Testis (tissue), 3 donors: ENCODE results near the gene HARS2. TPM values are rescaled to one million over a fixed set of nuclear protein-coding genes. Genes with fewer than 3 reads are reported as not detected.

Experiments
- DNase-seq: peaks from one replicate; pipeline ENCODE4 v3.0.0-alpha.2; 2019
- H3K27ac ChIP-seq, 2 donors: fragments of 200-600 bp; sonication (generic); one replicate each; pipeline ENCODE4 v1.5.1; 2019
- H3K27me3 ChIP-seq: fragments of 200-600 bp; sonication (generic); one replicate; pipeline ENCODE4 v1.5.1; 2019
- H3K36me3 ChIP-seq: fragments of 200-600 bp; sonication (generic); one replicate; pipeline ENCODE4 v1.5.1; 2017; ENCODE audit warnings: low read depth; ENCODE audit errors: missing control alignments
- H3K4me1 ChIP-seq: fragments of 200-600 bp; sonication (generic); one replicate; pipeline ENCODE4 v1.5.1; 2019
- H3K4me3 ChIP-seq, 2 donors: fragments of 200-600 bp; sonication (generic); one replicate each; pipeline ENCODE4 v1.5.1; 2017 to 2019
- H3K9me3 ChIP-seq: fragments of 200-600 bp; sonication (generic); one replicate; pipeline ENCODE4 v1.5.1; 2017
- CTCF ChIP-seq, 3 experiments: fragments of 450-650 bp in 2 of 3; fragments of 200-600 bp in 1 of 3; sonication (generic) in 1 of 3; IDR thresholded peaks; one replicate each; pipeline ENCODE4 v1.5.1; 2016 to 2019; ENCODE audit warnings: antibody characterized with exemption in 3 of 3, mild to moderate bottlenecking in 2 of 3, moderate library complexity in 1 of 3
- POLR2A ChIP-seq: fragments of 450-650 bp; IDR thresholded peaks from one replicate; pipeline ENCODE4 v1.6.1; 2017; ENCODE audit warnings: antibody characterized with exemption, mild to moderate bottlenecking, moderate library complexity
- WGBS, 2 donors: methylation state at CpG; one replicate each; pipeline ENCODE4 v1.1.5; 2018; 5-methylcytosine and 5-hydroxymethylcytosine counted together
- intact Hi-C: fragments of 100-400 bp; cut with DNase I; formaldehyde crosslinking; loops from one replicate; pipeline ENCODE4 v1.15.1; 2023; ENCODE audit warnings: low total_unique reads
- microRNA-seq, 2 donors: library from miRNA; unstranded; fragments of <30 nt; microRNA quantifications; one replicate each; pipeline ENCODE4, GENCODE V29; 2016; ENCODE audit warnings: borderline number of aligned reads in 2 of 2, borderline replicate concordance in 1 of 2
- polyA plus RNA-seq: library from polyadenylated mRNA; stranded (reverse); fragments of 350-450 nt; fragmentation: Illumina TruSeq; extraction: RNeasy Lipid Tissue Mini Kit (QIAGEN cat#74804); gene quantifications from one replicate; pipeline ENCODE4 v1.2.3, GENCODE V29; 2014; ENCODE audit warnings: low read depth, low replicate concordance; ENCODE audit not compliant: insufficient read depth
- small RNA-seq, 2 donors: library from RNA; depleted of rRNA; stranded (forward); fragments of <200 nt; gene quantifications; one replicate each; pipeline ENCODE3, GENCODE V24; 2016
- total RNA-seq, 2 donors: library from RNA; depleted of rRNA; stranded (reverse); fragments of >200 nt; gene quantifications; one replicate each; pipeline ENCODE4 v1.2.3, GENCODE V29; 2016

Gene HARS2
- total and polyA plus RNA-seq, 3 donors from 2014 or later: 30.8 to 43.1 (median 40.2) TPM

GRCh38 chr5:140733098-140733497 is 41.8 kb downstream of the HARS2 start:
- Histone ChIP-seq H3K27ac (no peak overlapping the region), H3K36me3 (no peaks in the 10 kb centered on the region), H3K4me1 (no peaks in the 10 kb centered on the region), H3K4me3 (no peak overlapping the region), H3K9me3 (no peaks in the 10 kb centered on the region), H3K27me3 (no peaks in the 10 kb centered on the region)
- no peak for DNase-seq
- WGBS, 2 donors: 56 to 67% methylated on average over 4 of the region's 4 CpGs
- no peak for TF ChIP-seq POLR2A
- no peak for TF ChIP-seq CTCF (IDR thresholded peaks at IDR 0.05)
- intact Hi-C loops: no loop called here

- no peaks in the 10 kb centered on the region for H3K27me3 ChIP-seq
- no peaks in the 10 kb centered on the region for H3K36me3 ChIP-seq
- H3K4me1 ChIP-seq: no peaks in the 10 kb centered on the region
- no peaks in the 10 kb centered on the region for H3K9me3 ChIP-seq
- no peak overlapping the region for H3K27ac ChIP-seq
- DNase-seq: no peak
- intact Hi-C loops: no loop called here
- H3K4me3 ChIP-seq: no peak overlapping the region
- WGBS, 2 donors: 66 to 68% methylated on average over 7 of the region's 7 CpGs
- TF ChIP-seq CTCF (IDR thresholded peaks at IDR 0.05) (no peak), POLR2A (no peak)
These were observed 43.1 kb downstream of the HARS2 start for GRCh38 chr5:140734354-140734753.

GRCh38 chr5:140737486-140737885 is 46.2 kb downstream of the HARS2 start:
- WGBS, 2 donors: 68 to 78% methylated on average over 1 of the region's 1 CpG
- no peaks in the 10 kb centered on the region for H3K9me3 ChIP-seq
- no peaks in the 10 kb centered on the region for H3K4me1 ChIP-seq
- TF ChIP-seq CTCF (IDR thresholded peaks at IDR 0.05): no peak
- TF ChIP-seq POLR2A: no peak
- intact Hi-C loops: no loop called here
- H3K4me3 ChIP-seq: no peak overlapping the region
- no peak overlapping the region for H3K27ac ChIP-seq
- H3K36me3 ChIP-seq: no peaks in the 10 kb centered on the region
- DNase-seq: no peak
- H3K27me3 ChIP-seq: no peaks in the 10 kb centered on the region

GRCh38 chr5:140741967-140742366 is 50.7 kb downstream of the HARS2 start:
- 54 to 69% methylated on average over 1 of the region's 1 CpG for WGBS, 2 donors
- Histone ChIP-seq H3K36me3 (no peaks in the 10 kb centered on the region), H3K27ac (no peak overlapping the region), H3K9me3 (no peaks in the 10 kb centered on the region), H3K4me1 (no peaks in the 10 kb centered on the region), H3K27me3 (no peaks in the 10 kb centered on the region), H3K4me3 (no peak overlapping the region)
- TF ChIP-seq CTCF (IDR thresholded peaks at IDR 0.05): no peak
- no peak for TF ChIP-seq POLR2A
- intact Hi-C loops: no loop called here
- DNase-seq: no peak

Small RNA genes within 50 kb of the gene (microRNA-seq; reads per million reads assigned to microRNA genes)
- 2.8 to 4.9 reads per million in 2 donors for gene MIR3655

Small RNA genes within 50 kb of the gene (small RNA-seq; reads per million reads assigned to genes)
- gene VTRNA1-1 (12.8 to 13.9 reads per million in 2 donors), gene VTRNA1-2 (3.0 to 5.8 reads per million in 2 donors), gene VTRNA1-3 (0 reads per million in 2 donors)

Other genes with a start within 250 kb of the HARS2 start
- gene EIF4EBP3, start 143.8 kb upstream of the HARS2 start, total RNA-seq: 10 to 100 TPM; 11.7 to 14.0 TPM
- 47.3 TPM for gene EIF4EBP3, start 143.8 kb upstream of the HARS2 start, polyA plus RNA-seq
- 10 to 100 TPM; 43.1 to 51.3 TPM for gene SRA1, start 134.0 kb upstream of the HARS2 start, total RNA-seq
- 49.0 TPM for gene SRA1, start 134.0 kb upstream of the HARS2 start, polyA plus RNA-seq
- 100 to 1,000 TPM; 122 to 129 TPM for gene APBB3, start 126.9 kb upstream of the HARS2 start, total RNA-seq
- 73.1 TPM for gene APBB3, start 126.9 kb upstream of the HARS2 start, polyA plus RNA-seq
- gene SLC35A4, start 126.6 kb upstream of the HARS2 start, total RNA-seq: 100 to 1,000 TPM in 1 of 2 donors, 10 to 100 TPM in 1; 84.3 to 105 TPM
- 97.0 TPM for gene SLC35A4, start 126.6 kb upstream of the HARS2 start, polyA plus RNA-seq
- 10 to 100 TPM; 23.7 to 41.1 TPM for gene CD14, start 58.3 kb upstream of the HARS2 start, total RNA-seq
- gene CD14, start 58.3 kb upstream of the HARS2 start, polyA plus RNA-seq: 40.5 TPM
- gene TMCO6, start 52.0 kb upstream of the HARS2 start, total RNA-seq: 100 to 1,000 TPM in 1 of 2 donors, 10 to 100 TPM in 1; 58.0 to 103 TPM
- gene TMCO6, start 52.0 kb upstream of the HARS2 start, polyA plus RNA-seq: 34.5 TPM
- 100 to 1,000 TPM in 1 of 2 donors, 10 to 100 TPM in 1; 82.6 to 109 TPM for gene NDUFA2, start 43.8 kb upstream of the HARS2 start, total RNA-seq
- 116 TPM for gene NDUFA2, start 43.8 kb upstream of the HARS2 start, polyA plus RNA-seq
- gene IK, start 43.6 kb upstream of the HARS2 start, total RNA-seq: 100 to 1,000 TPM; 160 to 192 TPM
- gene IK, start 43.6 kb upstream of the HARS2 start, polyA plus RNA-seq: 187 TPM
- 10 to 100 TPM; 17.6 to 21.1 TPM for gene WDR55, start 26.6 kb upstream of the HARS2 start, total RNA-seq
- gene WDR55, start 26.6 kb upstream of the HARS2 start, polyA plus RNA-seq: 11.7 TPM
- 10 to 100 TPM; 31.8 to 47.2 TPM for gene DND1, start 17.9 kb upstream of the HARS2 start, total RNA-seq
- gene DND1, start 17.9 kb upstream of the HARS2 start, polyA plus RNA-seq: 21.8 TPM
- 10 to 100 TPM; 58.7 to 63.9 TPM for gene HARS1, start 85 bp upstream of the HARS2 start, total RNA-seq
- 73.4 TPM for gene HARS1, start 85 bp upstream of the HARS2 start, polyA plus RNA-seq
- gene ZMAT2, start 9.0 kb downstream of the HARS2 start, total RNA-seq: 10 to 100 TPM; 28.5 to 30.2 TPM
- gene ZMAT2, start 9.0 kb downstream of the HARS2 start, polyA plus RNA-seq: 50.5 TPM
- gene PCDHA1, start 94.7 kb downstream of the HARS2 start, total RNA-seq: 1 to 10 TPM; 1.7 to 2.6 TPM
- gene PCDHA1, start 94.7 kb downstream of the HARS2 start, polyA plus RNA-seq: 1.8 TPM
- 1 to 10 TPM; 1.0 to 1.3 TPM for gene PCDHA2, start 103.4 kb downstream of the HARS2 start, total RNA-seq
- 0.57 TPM for gene PCDHA2, start 103.4 kb downstream of the HARS2 start, polyA plus RNA-seq
- 1 to 10 TPM in 1 of 2 donors, under 1 TPM in 1; 0.79 to 2.0 TPM for gene PCDHA3, start 109.6 kb downstream of the HARS2 start, total RNA-seq
- gene PCDHA3, start 109.6 kb downstream of the HARS2 start, polyA plus RNA-seq: 0.74 TPM
- gene PCDHA4, start 115.6 kb downstream of the HARS2 start, total RNA-seq: 1 to 10 TPM; 3.4 to 4.5 TPM
- gene PCDHA4, start 115.6 kb downstream of the HARS2 start, polyA plus RNA-seq: 1.3 TPM
- gene PCDHA5, start 130.2 kb downstream of the HARS2 start, total RNA-seq: 1 to 10 TPM; 1.0 to 1.7 TPM
- gene PCDHA5, start 130.2 kb downstream of the HARS2 start, polyA plus RNA-seq: 0.21 TPM
- 1 to 10 TPM; 2.3 to 4.6 TPM for gene PCDHA6, start 136.5 kb downstream of the HARS2 start, total RNA-seq
- gene PCDHA6, start 136.5 kb downstream of the HARS2 start, polyA plus RNA-seq: 0.88 TPM
- 1 to 10 TPM; 2.7 to 3.8 TPM for gene PCDHA7, start 142.8 kb downstream of the HARS2 start, total RNA-seq
- gene PCDHA7, start 142.8 kb downstream of the HARS2 start, polyA plus RNA-seq: 0.78 TPM
- gene PCDHA8, start 149.7 kb downstream of the HARS2 start, total RNA-seq: 1 to 10 TPM; 1.2 to 1.9 TPM
- 0.24 TPM for gene PCDHA8, start 149.7 kb downstream of the HARS2 start, polyA plus RNA-seq
- gene PCDHA9, start 156.9 kb downstream of the HARS2 start, total RNA-seq: 1 to 10 TPM; 2.0 to 2.3 TPM
- gene PCDHA9, start 156.9 kb downstream of the HARS2 start, polyA plus RNA-seq: 1.1 TPM
- 1 to 10 TPM; 3.3 to 4.4 TPM for gene PCDHA10, start 164.4 kb downstream of the HARS2 start, total RNA-seq
- gene PCDHA10, start 164.4 kb downstream of the HARS2 start, polyA plus RNA-seq: 0.95 TPM
- 1 to 10 TPM; 2.9 to 4.6 TPM for gene PCDHA11, start 177.5 kb downstream of the HARS2 start, total RNA-seq
- 2.7 TPM for gene PCDHA11, start 177.5 kb downstream of the HARS2 start, polyA plus RNA-seq
- gene PCDHA12, start 183.9 kb downstream of the HARS2 start, total RNA-seq: 1 to 10 TPM; 4.0 to 4.3 TPM
- 1.9 TPM for gene PCDHA12, start 183.9 kb downstream of the HARS2 start, polyA plus RNA-seq
- gene PCDHA13, start 190.7 kb downstream of the HARS2 start, total RNA-seq: 1 to 10 TPM; 4.4 to 4.7 TPM
- 1.8 TPM for gene PCDHA13, start 190.7 kb downstream of the HARS2 start, polyA plus RNA-seq
- 1 to 10 TPM; 5.5 to 7.5 TPM for gene PCDHAC1, start 234.8 kb downstream of the HARS2 start, total RNA-seq
- gene PCDHAC1, start 234.8 kb downstream of the HARS2 start, polyA plus RNA-seq: 1.8 TPM